Panc1 (cell line): Measurements from ENCODE around the gene PAPOLG. TPM values are rescaled to one million over a fixed set of nuclear protein-coding genes. Genes with fewer than 3 reads are reported as not detected.

Experiments
- ATAC-seq: fragments of 200-7000 bp; cut with Tn5 transposase; 2 replicates; pipeline ENCODE4 v1.9.1; 2020; ENCODE audit warnings: mild to moderate bottlenecking, moderate library complexity
- Bru-seq: library from RNA; stranded (reverse); fragments of 400-500 nt; gene quantifications from one replicate; lab custom pipeline; 2021; lab: Mats Ljungman, UMichigan
- BruChase-seq, 2 experiments: library from RNA; stranded (reverse); fragments of 400-500 nt; gene quantifications; one replicate each; lab custom pipeline; 2021; lab: Mats Ljungman, UMichigan
- BruUV-seq: library from RNA; stranded (reverse); fragments of 400-500 nt; replicated peaks from 2 replicates; lab custom pipeline; 2021; lab: Mats Ljungman, UMichigan
- CTCF ChIA-PET: fragments of 300-600 bp; sonication (Branson Sonifier 250); formaldehyde crosslinking; loops from one replicate; lab custom pipeline; 2022; ENCODE audit warnings: antibody characterized with exemption; lab: Charles Lee
- POLR2A ChIA-PET: fragments of 300-600 bp; sonication (Branson Sonifier 250); formaldehyde crosslinking; loops from one replicate; lab custom pipeline; 2022; ENCODE audit warnings: antibody characterized with exemption; lab: Charles Lee
- DNase-seq: peaks from one replicate; pipeline ENCODE4 v3.0.0-alpha.2; 2010; ENCODE audit warnings: low read depth, low spot score
- H3K27ac ChIP-seq: 2 replicates; pipeline ENCODE4 v1.5.1; 2011; ENCODE audit warnings: mild to moderate bottlenecking, low read length, inconsistent platforms
- H3K27me3 ChIP-seq: fragments of 200-500 bp; sonication (Bioruptor generic); 2 replicates; pipeline ENCODE4 v1.6.0; 2014; ENCODE audit warnings: low read length, inconsistent platforms; ENCODE audit not compliant: control insufficient read depth, insufficient read depth
- H3K36me3 ChIP-seq: fragments of 200-500 bp; sonication (Bioruptor generic); 2 replicates; pipeline ENCODE4 v1.5.1; 2014; ENCODE audit warnings: inconsistent platforms, mild to moderate bottlenecking, low read length, moderate library complexity; ENCODE audit not compliant: control insufficient read depth, insufficient read depth
- H3K4me1 ChIP-seq: 2 replicates; pipeline ENCODE4 v1.5.1; 2011; ENCODE audit warnings: inconsistent platforms, mild to moderate bottlenecking, low read length, moderate library complexity; ENCODE audit not compliant: control insufficient read depth, insufficient read depth
- H3K4me3 ChIP-seq, 2 experiments: 2 replicates each; pipeline ENCODE4 v1.5.1; 2011 to 2012; ENCODE audit warnings: low read depth in 2 of 2, low read length in 2 of 2, mild to moderate bottlenecking in 2 of 2, inconsistent platforms in 1 of 2, moderate library complexity in 1 of 2
- H3K9me3 ChIP-seq: fragments of 200-500 bp; sonication (Bioruptor generic); 2 replicates; pipeline ENCODE4 v1.5.1; 2014; ENCODE audit warnings: low read depth, mild to moderate bottlenecking, inconsistent platforms, low read length, moderate library complexity; ENCODE audit not compliant: control insufficient read depth, insufficient read depth
- POLR2AphosphoS5 ChIP-seq: IDR thresholded peaks from 2 replicates; pipeline ENCODE4 v1.6.1; 2012; ENCODE audit warnings: mild to moderate bottlenecking, low read depth, low read length, moderate library complexity
- SIN3A ChIP-seq: IDR thresholded peaks from 2 replicates; pipeline ENCODE4 v1.6.1; 2012; ENCODE audit warnings: low read depth, mild to moderate bottlenecking, low read length, moderate library complexity, borderline replicate concordance; ENCODE audit not compliant: insufficient read depth
- in situ Hi-C: cut with HindIII; loops from 2 replicates; pipeline ENCODE4 v1.10.0; 2016; ENCODE audit warnings: low sequenced_read_pairs, low pct_unique_long_range_greater_than_20kb
- intact Hi-C: fragments of 100-400 bp; cut with micrococcal nuclease; formaldehyde crosslinking; loops from one replicate; pipeline ENCODE4 v1.10.0; 2022; ENCODE audit not compliant: unreplicated experiment
- long read RNA-seq: library from polyadenylated mRNA; unstranded; transcript quantifications from one replicate; pipeline ENCODE4 v2.0.0, GENCODE V29; 2021; ENCODE audit not compliant: unreplicated experiment
- polyA plus RNA-seq: library from polyadenylated mRNA; unstranded; fragments of >200 nt; gene quantifications from one replicate; pipeline ENCODE4 v1.2.1, GENCODE V29; 2012; ENCODE audit warnings: missing spikeins; ENCODE audit not compliant: insufficient read length
- total RNA-seq: library from RNA; stranded (reverse); gene quantifications from one replicate; pipeline ENCODE4 v1.2.1, GENCODE V29; 2021; ENCODE audit not compliant: unreplicated experiment
- TF ChIP-seq, protein P1 (sequence below): fragments of 450-650 bp; IDR thresholded peaks from 2 replicates; pipeline ENCODE4 v1.5.1; 2017; ENCODE audit warnings: mild to moderate bottlenecking
- TF ChIP-seq, protein P2 (sequence below), 2 experiments: IDR thresholded peaks; 2 replicates each; pipeline ENCODE4 v1.6.1; 2011 to 2012; ENCODE audit warnings: low read depth in 2 of 2, control low read depth in 1 of 2, low read length in 1 of 2, mild to moderate bottlenecking in 1 of 2, moderate library complexity in 1 of 2; ENCODE audit not compliant: insufficient read depth in 1 of 2

PAPOLG gene
- 10.9 TPM for total RNA-seq
- 3.9 TPM for polyA plus RNA-seq
- Bru-seq, nascent RNA, result percentile 73 among the genes with signal in this experiment
- BruChase-seq, experiment 1, labeled RNA remaining after a 2-hour chase, result percentile 74 among the genes with signal in this experiment
- BruChase-seq, experiment 2, labeled RNA remaining after a 6-hour chase, result percentile 64 among the genes with signal in this experiment
- long read RNA-seq, full-length matches to known transcripts, result 7 of 18 reads
- long read RNA-seq, partial matches to known transcripts, result 2 of 18 reads
- long read RNA-seq, other reads (novel, unspliced or antisense), result 9 of 18 reads

DNA sequence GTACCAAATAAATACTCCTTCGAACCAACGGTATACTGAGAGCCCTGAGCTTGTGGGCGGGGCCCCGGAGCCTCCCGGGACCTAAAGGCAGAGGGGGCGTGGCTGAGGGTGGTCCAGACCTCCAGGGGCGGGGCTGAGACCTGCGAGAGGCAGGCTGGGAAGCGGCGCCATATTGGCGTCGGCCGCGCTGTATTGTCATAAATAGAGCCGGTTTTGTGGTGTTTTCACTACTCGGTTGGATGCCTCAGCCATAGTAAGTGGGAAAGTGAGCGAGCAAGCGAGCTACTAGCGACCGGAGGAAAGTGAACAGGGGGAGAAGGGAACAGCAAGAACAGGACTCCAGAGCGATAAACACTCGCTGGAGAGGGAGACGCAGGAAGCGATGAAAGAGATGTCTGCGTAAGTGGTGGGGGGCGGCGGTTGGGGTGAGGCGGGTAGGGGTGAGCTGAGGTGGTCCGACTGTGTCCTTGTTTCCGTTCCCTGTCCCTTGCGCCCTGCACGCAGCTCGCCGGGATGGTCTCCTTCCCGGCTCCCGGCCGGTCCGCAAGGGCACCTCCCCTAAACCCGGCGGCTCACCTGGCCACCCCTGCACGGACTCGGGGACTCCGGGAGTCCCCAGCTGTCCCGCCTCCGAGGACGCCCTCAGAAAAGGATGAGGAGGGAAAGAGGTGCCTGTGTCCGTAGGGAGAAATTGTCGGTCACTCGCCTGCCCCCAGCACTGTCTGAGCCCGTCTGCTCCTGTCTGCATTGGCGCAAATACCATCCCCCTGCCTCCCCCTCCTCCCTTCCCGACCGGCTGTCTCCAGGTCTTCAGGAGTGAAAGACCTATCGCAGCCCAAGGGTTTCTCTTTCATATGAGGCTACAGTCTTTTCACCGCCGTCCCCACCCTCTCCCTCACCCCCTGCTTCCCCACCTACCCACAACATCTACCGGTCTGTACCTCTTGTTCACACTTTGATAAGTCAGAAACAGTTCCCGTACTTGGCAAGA is at the start of gene PAPOLG:
Gene PAPOLG (plus strand): TSS at position 172 of the 991 bp plus-strand sequence. CDS start 211 bp downstream, at position 383.
- intact Hi-C loops, result no loop called here
- POLR2A ChIA-PET, result interaction anchor here (1.0 kb wide), 1 partner anchor 9 kb away, joined by 3 read pairs; no protein-coding TSS in a partner anchor

DNA sequence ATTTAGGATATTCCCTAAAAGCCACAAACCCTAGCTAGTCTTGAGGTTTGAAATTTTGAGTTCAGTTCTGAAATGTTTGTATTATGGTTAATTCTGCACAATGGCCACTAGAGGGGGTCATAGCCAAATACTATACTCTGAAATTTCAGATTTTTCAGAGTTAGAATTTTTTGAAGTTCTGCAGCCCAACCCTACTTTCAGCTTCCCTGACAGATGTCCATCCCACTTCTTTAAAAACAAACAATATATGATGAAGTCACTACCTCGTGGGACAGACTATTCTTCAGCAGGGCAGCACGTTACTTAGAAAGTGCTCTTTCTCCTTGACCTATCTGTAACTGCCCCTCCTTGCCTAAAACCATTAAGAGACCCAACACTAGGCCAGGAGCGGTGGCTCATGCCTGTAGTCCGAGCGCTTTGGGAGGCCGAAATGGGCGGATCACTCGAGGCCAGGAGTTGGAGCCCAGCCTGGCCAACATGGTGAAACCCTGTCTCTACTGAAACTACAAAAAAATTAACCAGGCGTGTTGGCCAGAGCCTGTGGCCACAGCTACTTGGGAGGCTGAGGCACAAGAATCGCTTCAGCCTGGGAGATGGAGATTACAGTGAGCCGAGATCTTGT is 48.2 kb upstream of the PAPOLG start:
- intact Hi-C loops, result loop anchor here (2.0 to 10.0 kb wide), 2 partner anchors 77 to 291 kb away; no protein-coding TSS in a partner anchor
- TF ChIP-seq SIN3A, result no peak
- TF ChIP-seq, protein P1, sequence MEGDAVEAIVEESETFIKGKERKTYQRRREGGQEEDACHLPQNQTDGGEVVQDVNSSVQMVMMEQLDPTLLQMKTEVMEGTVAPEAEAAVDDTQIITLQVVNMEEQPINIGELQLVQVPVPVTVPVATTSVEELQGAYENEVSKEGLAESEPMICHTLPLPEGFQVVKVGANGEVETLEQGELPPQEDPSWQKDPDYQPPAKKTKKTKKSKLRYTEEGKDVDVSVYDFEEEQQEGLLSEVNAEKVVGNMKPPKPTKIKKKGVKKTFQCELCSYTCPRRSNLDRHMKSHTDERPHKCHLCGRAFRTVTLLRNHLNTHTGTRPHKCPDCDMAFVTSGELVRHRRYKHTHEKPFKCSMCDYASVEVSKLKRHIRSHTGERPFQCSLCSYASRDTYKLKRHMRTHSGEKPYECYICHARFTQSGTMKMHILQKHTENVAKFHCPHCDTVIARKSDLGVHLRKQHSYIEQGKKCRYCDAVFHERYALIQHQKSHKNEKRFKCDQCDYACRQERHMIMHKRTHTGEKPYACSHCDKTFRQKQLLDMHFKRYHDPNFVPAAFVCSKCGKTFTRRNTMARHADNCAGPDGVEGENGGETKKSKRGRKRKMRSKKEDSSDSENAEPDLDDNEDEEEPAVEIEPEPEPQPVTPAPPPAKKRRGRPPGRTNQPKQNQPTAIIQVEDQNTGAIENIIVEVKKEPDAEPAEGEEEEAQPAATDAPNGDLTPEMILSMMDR, result peak; percentile 79
- no peaks in the 10 kb centered on the region for H3K27me3 ChIP-seq
- no peaks in the 10 kb centered on the region for H3K36me3 ChIP-seq
- in situ Hi-C loops, result no loop called here
- no peak overlapping the region for H3K4me3 ChIP-seq
- BruUV-seq, result no TSS peak
- H3K9me3 ChIP-seq, result no peaks in the 10 kb centered on the region
- ChIA-PET POLR2A (no interaction called here), CTCF (interaction anchor here (0.6 to 1.2 kb wide), 2 partner anchors 29 to 291 kb away, joined by 5 to 6 read pairs; no protein-coding TSS in a partner anchor)
- no peak overlapping the region for H3K27ac ChIP-seq
- peak; percentile 63; the same call in 1 of the 2 replicates for ATAC-seq
- no peaks in the 10 kb centered on the region for H3K4me1 ChIP-seq
- DNase-seq, result peak; percentile 18

More for the DNA sequence above, at the start of gene PAPOLG:
- TF ChIP-seq, protein P2, sequence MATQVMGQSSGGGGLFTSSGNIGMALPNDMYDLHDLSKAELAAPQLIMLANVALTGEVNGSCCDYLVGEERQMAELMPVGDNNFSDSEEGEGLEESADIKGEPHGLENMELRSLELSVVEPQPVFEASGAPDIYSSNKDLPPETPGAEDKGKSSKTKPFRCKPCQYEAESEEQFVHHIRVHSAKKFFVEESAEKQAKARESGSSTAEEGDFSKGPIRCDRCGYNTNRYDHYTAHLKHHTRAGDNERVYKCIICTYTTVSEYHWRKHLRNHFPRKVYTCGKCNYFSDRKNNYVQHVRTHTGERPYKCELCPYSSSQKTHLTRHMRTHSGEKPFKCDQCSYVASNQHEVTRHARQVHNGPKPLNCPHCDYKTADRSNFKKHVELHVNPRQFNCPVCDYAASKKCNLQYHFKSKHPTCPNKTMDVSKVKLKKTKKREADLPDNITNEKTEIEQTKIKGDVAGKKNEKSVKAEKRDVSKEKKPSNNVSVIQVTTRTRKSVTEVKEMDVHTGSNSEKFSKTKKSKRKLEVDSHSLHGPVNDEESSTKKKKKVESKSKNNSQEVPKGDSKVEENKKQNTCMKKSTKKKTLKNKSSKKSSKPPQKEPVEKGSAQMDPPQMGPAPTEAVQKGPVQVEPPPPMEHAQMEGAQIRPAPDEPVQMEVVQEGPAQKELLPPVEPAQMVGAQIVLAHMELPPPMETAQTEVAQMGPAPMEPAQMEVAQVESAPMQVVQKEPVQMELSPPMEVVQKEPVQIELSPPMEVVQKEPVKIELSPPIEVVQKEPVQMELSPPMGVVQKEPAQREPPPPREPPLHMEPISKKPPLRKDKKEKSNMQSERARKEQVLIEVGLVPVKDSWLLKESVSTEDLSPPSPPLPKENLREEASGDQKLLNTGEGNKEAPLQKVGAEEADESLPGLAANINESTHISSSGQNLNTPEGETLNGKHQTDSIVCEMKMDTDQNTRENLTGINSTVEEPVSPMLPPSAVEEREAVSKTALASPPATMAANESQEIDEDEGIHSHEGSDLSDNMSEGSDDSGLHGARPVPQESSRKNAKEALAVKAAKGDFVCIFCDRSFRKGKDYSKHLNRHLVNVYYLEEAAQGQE (IDR thresholded peaks at IDR 0.05; ENCODE audit: insufficient read depth in 1 of 2, low read depth in 2 of 2, low read length in 1 of 2), result no peak
- TF ChIP-seq POLR2AphosphoS5 (peak; percentile 93), SIN3A (0 out of 2 replicates have a peak, but pooled peaks have one; percentile 70)
- peaks cover 10% of the 10 kb centered on the region for H3K4me1 ChIP-seq
- H3K36me3 ChIP-seq, result peaks cover 7% of the 10 kb centered on the region
- CTCF ChIA-PET, result interaction anchor here (0.6 kb wide), 1 partner anchor 41 kb away, joined by 4 read pairs; no protein-coding TSS in a partner anchor
- DNase-seq (peak; percentile 70), ATAC-seq (peak; percentile 99)
- in situ Hi-C loops, result no loop called here
- no TSS peak for BruUV-seq
- H3K27ac ChIP-seq, result peak within 1 kb of the TSS; percentile 84
- H3K9me3 ChIP-seq, result no peaks in the 10 kb centered on the region
- no peaks in the 10 kb centered on the region for H3K27me3 ChIP-seq
- peak within 1 kb of the TSS; percentile 79 to 86 for H3K4me3 ChIP-seq
